B cell (primary cell): ENCODE data around the gene DYTN. TPM values are rescaled to one million over a fixed set of nuclear protein-coding genes. Genes with fewer than 3 reads are reported as not detected.
A peak's percentile ranks its signal among the peaks of the same experiment; 100 is the strongest.

Source experiments
- ATAC-seq: fragments of 200-7000 bp; cut with Tn5 transposase; one replicate; pipeline ENCODE4 v1.10.0; 2021; ENCODE audit warnings: low read depth, mild to moderate bottlenecking, moderate number of reproducible peaks, moderate library complexity
- CTCF ChIA-PET: fragments of 350-600 bp; sonication (Branson Sonifier 250); formaldehyde crosslinking; loops from one replicate; lab custom pipeline; 2021; ENCODE audit warnings: antibody characterized with exemption, inconsistent platforms; lab: Charles Lee
- POLR2A ChIA-PET: fragments of 350-600 bp; sonication (Branson Sonifier 250); formaldehyde crosslinking; loops from one replicate; lab custom pipeline; 2021; ENCODE audit warnings: antibody characterized with exemption; lab: Charles Lee
- DNase-seq: peaks from one replicate; pipeline ENCODE4 v3.0.0; 2013
- H2AFZ ChIP-seq: 2 replicates; pipeline ENCODE4 v1.6.1; 2012; ENCODE audit warnings: mild to moderate bottlenecking, low read depth, low read length; ENCODE audit not compliant: insufficient read depth, poor library complexity, severe bottlenecking
- H3K27ac ChIP-seq, 2 donors: 1 replicate in 1 of 2; 2 replicates in 1 of 2; pipeline ENCODE4 v1.5.1; 2012 to 2013; ENCODE audit warnings: low read length in 2 of 2, mild to moderate bottlenecking in 2 of 2, moderate library complexity in 1 of 2
- H3K27me3 ChIP-seq, 4 experiments: fragments of 200-600 bp in 1 of 4; sonication (generic) in 1 of 4; replicated peaks in 1 of 4; 1 replicate in 2 of 4; 2 replicates in 2 of 4; pipeline versions ENCODE4 v1.6.1 to v1.7.0; 2013 to 2016; ENCODE audit warnings: low read length in 3 of 4, mild to moderate bottlenecking in 2 of 4, mixed read lengths in 1 of 4, moderate library complexity in 1 of 4; ENCODE audit not compliant: insufficient read depth in 4 of 4, control insufficient read depth in 3 of 4; ENCODE audit errors: control extremely low read depth in 1 of 4
- H3K36me3 ChIP-seq, 2 experiments: replicated peaks in 1 of 2; 1 replicate in 1 of 2; 2 replicates in 1 of 2; pipeline versions ENCODE4 v1.6.1 to v1.7.1; 2013; ENCODE audit warnings: low read length in 1 of 2; ENCODE audit not compliant: insufficient read depth in 2 of 2, control insufficient read depth in 1 of 2; ENCODE audit errors: control extremely low read depth in 1 of 2, extremely low read depth in 1 of 2
- H3K4me1 ChIP-seq, 2 donors: fragments of 200-600 bp in 1 of 2; sonication (generic) in 1 of 2; 1 replicate in 1 of 2; 2 replicates in 1 of 2; pipeline versions ENCODE4 v1.5.1 to v1.6.1; 2013 to 2017; ENCODE audit warnings: low read length in 2 of 2; ENCODE audit not compliant: control insufficient read depth in 2 of 2, insufficient read depth in 2 of 2
- H3K4me2 ChIP-seq: replicated peaks from 2 replicates; pipeline ENCODE3; 2012; ENCODE audit warnings: mild to moderate bottlenecking, low read depth, low read length; ENCODE audit not compliant: poor library complexity, severe bottlenecking
- H3K4me3 ChIP-seq, 5 experiments: fragments of 200-600 bp in 1 of 5; sonication (generic) in 1 of 5; 1 replicate in 3 of 5; 2 replicates in 2 of 5; pipeline versions ENCODE4 v1.5.1 to v1.7.0; 2011 to 2016; ENCODE audit warnings: low read length in 4 of 5, mild to moderate bottlenecking in 4 of 5, low read depth in 2 of 5, control low read depth in 1 of 5, moderate library complexity in 1 of 5; ENCODE audit not compliant: insufficient read depth in 1 of 5; ENCODE audit errors: control extremely low read depth in 1 of 5, extremely low read depth in 1 of 5
- H3K79me2 ChIP-seq: fragments of 200-600 bp; sonication (generic); one replicate; pipeline ENCODE4 v1.6.0; 2016; ENCODE audit warnings: low read length; ENCODE audit not compliant: control insufficient read depth, insufficient read depth
- H3K9ac ChIP-seq: fragments of 200-600 bp; sonication (generic); 2 replicates; pipeline ENCODE4 v1.6.1; 2017; ENCODE audit warnings: mild to moderate bottlenecking, low read length, moderate library complexity
- H3K9me3 ChIP-seq, 3 donors: one replicate each; pipeline versions ENCODE4 v1.6.1 to v1.7.1; 2013; ENCODE audit warnings: low read length in 2 of 3; ENCODE audit not compliant: control insufficient read depth in 2 of 3, insufficient read depth in 1 of 3; ENCODE audit errors: control extremely low read depth in 1 of 3
- H4K20me1 ChIP-seq: 2 replicates; pipeline ENCODE4 v1.6.0; 2012; ENCODE audit warnings: mild to moderate bottlenecking, low read length; ENCODE audit not compliant: insufficient read depth, control insufficient read depth, poor library complexity, severe bottlenecking
- H3K27ac Mint-ChIP-seq: one replicate; pipeline ENCODE4 v1.8.0; 2021; ENCODE audit warnings: mixed read lengths
- H3K27me3 Mint-ChIP-seq: one replicate; pipeline ENCODE4 v1.8.0; 2021; ENCODE audit warnings: mixed read lengths
- H3K4me1 Mint-ChIP-seq: one replicate; pipeline ENCODE4 v1.8.0; 2021; ENCODE audit warnings: mixed read lengths
- H3K4me3 Mint-ChIP-seq: one replicate; pipeline ENCODE4 v1.8.0; 2021; ENCODE audit warnings: mixed read lengths
- H3K9me3 Mint-ChIP-seq: one replicate; pipeline ENCODE4 v1.8.0; 2022; ENCODE audit warnings: mixed read lengths; ENCODE audit not compliant: insufficient read depth
- EZH2 ChIP-seq: IDR thresholded peaks from 2 replicates; pipeline ENCODE4 v1.6.1; 2012; ENCODE audit warnings: borderline replicate concordance, low read depth, mild to moderate bottlenecking, moderate library complexity, low read length; ENCODE audit not compliant: insufficient read depth, poor library complexity, severe bottlenecking
- WGBS: methylation state at CpG from one replicate; pipeline ENCODE4 v1.1.5; 2013; ENCODE audit warnings: missing lambda C conversion rate; ENCODE audit not compliant: insufficient coverage; 5-methylcytosine and 5-hydroxymethylcytosine counted together
- intact Hi-C: fragments of 100-400 bp; cut with micrococcal nuclease; formaldehyde crosslinking; loops from one replicate; pipeline ENCODE4 v1.10.0; 2022
- polyA plus RNA-seq: library from polyadenylated mRNA; depleted of rRNA; stranded (reverse); fragments of >200 nt; gene quantifications from 2 replicates; pipeline ENCODE4 v1.2.3, GENCODE V29; 2012
- total RNA-seq, 2 donors: library from RNA; stranded (reverse); fragments of 120-200 nt in 1 of 2; gene quantifications; 1 replicate in 1 of 2; 2 replicates in 1 of 2; pipeline versions ENCODE4 v1.2.3 to v1.2.4, GENCODE V29; 2013 to 2022
- TF ChIP-seq, protein P1 (sequence below): fragments of 200-600 bp; IDR thresholded peaks from one replicate; pipeline ENCODE4 v1.8.0; 2022; ENCODE audit warnings: antibody characterized with exemption, mild to moderate bottlenecking

The DYTN gene
- total and polyA plus RNA-seq, 2 donors (not counting 1 experiment from before 2014, with no cell fraction given): not detected

- intact Hi-C loops: no loop called here
- Histone ChIP-seq H3K4me3 (no peak overlapping the region), H4K20me1 (no peaks in the 10 kb centered on the region), H3K27ac (no peak overlapping the region), H3K79me2 (no peaks in the 10 kb centered on the region), H3K9ac (no peak overlapping the region), H3K36me3 (no peaks in the 10 kb centered on the region), H2AFZ (peak overlapping the region; percentile 15), H3K4me2 (no peak overlapping the region), H3K27me3 (peaks cover 0 to 12% (median 3%) of the 10 kb centered on the region in 4 experiments), H3K4me1 (peaks cover 0 to 4% of the 10 kb centered on the region in 2 donors), H3K9me3 (no peaks in the 10 kb centered on the region)
- no peaks in the 10 kb centered on the region for H3K4me1 Mint-ChIP-seq
- ChIA-PET CTCF (interaction anchor here (1.0 kb wide), 1 partner anchor 1372 kb away, joined by 3 read pairs; no protein-coding TSS in a partner anchor), POLR2A (no interaction called here)
- no peak for DNase-seq
- no peak overlapping the region for H3K27ac Mint-ChIP-seq
- no peak for ATAC-seq
- H3K4me3 Mint-ChIP-seq: no peak overlapping the region
- no peaks in the 10 kb centered on the region for H3K9me3 Mint-ChIP-seq
- peaks cover 43% of the 10 kb centered on the region for H3K27me3 Mint-ChIP-seq
- WGBS: 3% methylated on average over 7 of the region's 8 CpGs
- no peak for TF ChIP-seq EZH2
- TF ChIP-seq, protein P1, sequence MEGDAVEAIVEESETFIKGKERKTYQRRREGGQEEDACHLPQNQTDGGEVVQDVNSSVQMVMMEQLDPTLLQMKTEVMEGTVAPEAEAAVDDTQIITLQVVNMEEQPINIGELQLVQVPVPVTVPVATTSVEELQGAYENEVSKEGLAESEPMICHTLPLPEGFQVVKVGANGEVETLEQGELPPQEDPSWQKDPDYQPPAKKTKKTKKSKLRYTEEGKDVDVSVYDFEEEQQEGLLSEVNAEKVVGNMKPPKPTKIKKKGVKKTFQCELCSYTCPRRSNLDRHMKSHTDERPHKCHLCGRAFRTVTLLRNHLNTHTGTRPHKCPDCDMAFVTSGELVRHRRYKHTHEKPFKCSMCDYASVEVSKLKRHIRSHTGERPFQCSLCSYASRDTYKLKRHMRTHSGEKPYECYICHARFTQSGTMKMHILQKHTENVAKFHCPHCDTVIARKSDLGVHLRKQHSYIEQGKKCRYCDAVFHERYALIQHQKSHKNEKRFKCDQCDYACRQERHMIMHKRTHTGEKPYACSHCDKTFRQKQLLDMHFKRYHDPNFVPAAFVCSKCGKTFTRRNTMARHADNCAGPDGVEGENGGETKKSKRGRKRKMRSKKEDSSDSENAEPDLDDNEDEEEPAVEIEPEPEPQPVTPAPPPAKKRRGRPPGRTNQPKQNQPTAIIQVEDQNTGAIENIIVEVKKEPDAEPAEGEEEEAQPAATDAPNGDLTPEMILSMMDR: no peak
Observed at GRCh38 chr2:206700156-206700555, 18.0 kb downstream of the DYTN start.

GRCh38 chr2:206698811-206699210, 19.4 kb downstream of the DYTN start:
- no peak for DNase-seq
- H3K4me3 ChIP-seq: no peak overlapping the region
- H3K9ac ChIP-seq: no peak overlapping the region
- ChIA-PET CTCF (interaction anchor here (0.9 kb wide), 1 partner anchor 9 kb away, joined by 4 read pairs; no protein-coding TSS in a partner anchor), POLR2A (no interaction called here)
- H3K9me3 Mint-ChIP-seq: no peaks in the 10 kb centered on the region
- no peak overlapping the region for H2AFZ ChIP-seq
- no peak for TF ChIP-seq EZH2
- TF ChIP-seq, protein P1: no peak
- no peaks in the 10 kb centered on the region for H3K4me1 Mint-ChIP-seq
- no peaks in the 10 kb centered on the region for H4K20me1 ChIP-seq
- no peak overlapping the region for H3K27ac Mint-ChIP-seq
- H3K36me3 ChIP-seq: no peaks in the 10 kb centered on the region
- H3K79me2 ChIP-seq: no peaks in the 10 kb centered on the region
- H3K4me3 Mint-ChIP-seq: no peak overlapping the region
- peaks cover 0 to 4% of the 10 kb centered on the region in 2 donors for H3K4me1 ChIP-seq
- peaks cover 40% of the 10 kb centered on the region for H3K27me3 Mint-ChIP-seq
- intact Hi-C loops: no loop called here
- ATAC-seq: no peak
- WGBS: no CpG with 5 or more reads among the region's 3 CpGs
- H3K4me2 ChIP-seq: no peak overlapping the region
- H3K9me3 ChIP-seq: no peaks in the 10 kb centered on the region
- H3K27ac ChIP-seq: no peak overlapping the region
- H3K27me3 ChIP-seq: peaks cover 0 to 12% (median 3%) of the 10 kb centered on the region in 4 experiments
